Mesendoderm (in vitro differentiated cells): ENCODE results near the gene MMP14.

Source experiments
- DNase-seq: peaks from one replicate; pipeline ENCODE4 v3.0.0; 2013
- H2AK5ac ChIP-seq: 2 replicates; pipeline ENCODE4 v1.6.1; 2013; ENCODE audit warnings: low read length, inconsistent platforms
- H2BK120ac ChIP-seq: 2 replicates; pipeline ENCODE4 v1.6.1; 2013; ENCODE audit warnings: low read depth, mild to moderate bottlenecking, low read length, moderate library complexity, mixed read lengths
- H2BK15ac ChIP-seq: replicated peaks from 2 replicates; pipeline ENCODE4 v1.6.1; 2013; ENCODE audit warnings: low read depth, mild to moderate bottlenecking, moderate library complexity
- H2BK5ac ChIP-seq: 2 replicates; pipeline ENCODE4 v1.6.1; 2013; ENCODE audit warnings: low read length, inconsistent platforms
- H3K18ac ChIP-seq: 2 replicates; pipeline ENCODE4 v1.6.1; 2013; ENCODE audit warnings: mild to moderate bottlenecking, low read length, mixed read lengths
- H3K23ac ChIP-seq: one replicate; pipeline ENCODE4 v1.6.1; 2013; ENCODE audit warnings: low read length
- H3K27ac ChIP-seq: 2 replicates; pipeline ENCODE4 v1.5.1; 2013; ENCODE audit warnings: low read depth, mild to moderate bottlenecking, inconsistent platforms, low read length, moderate library complexity
- H3K27me3 ChIP-seq: 2 replicates; pipeline ENCODE4 v1.6.1; 2013; ENCODE audit warnings: low read length, control low read depth, mild to moderate bottlenecking, inconsistent platforms; ENCODE audit not compliant: insufficient read depth, poor library complexity
- H3K36me3 ChIP-seq: 2 replicates; pipeline ENCODE4 v1.6.1; 2013; ENCODE audit warnings: low read length, inconsistent platforms; ENCODE audit not compliant: control insufficient read depth, insufficient read depth
- H3K4ac ChIP-seq: one replicate; pipeline ENCODE4 v1.6.1; 2013; ENCODE audit warnings: low read depth, mild to moderate bottlenecking, low read length, moderate library complexity
- H3K4me1 ChIP-seq: 2 replicates; pipeline ENCODE4 v1.6.1; 2013; ENCODE audit warnings: low read depth, low read length, inconsistent platforms; ENCODE audit not compliant: control insufficient read depth
- H3K4me2 ChIP-seq: 2 replicates; pipeline ENCODE4 v1.6.1; 2013; ENCODE audit warnings: low read length
- H3K4me3 ChIP-seq: 2 replicates; pipeline ENCODE4 v1.5.1; 2013; ENCODE audit warnings: mild to moderate bottlenecking, low read length
- H3K56ac ChIP-seq: one replicate; pipeline ENCODE4 v1.6.1; 2013; ENCODE audit warnings: low read length
- H3K79me1 ChIP-seq: 2 replicates; pipeline ENCODE4 v1.6.1; 2013; ENCODE audit warnings: low read length, inconsistent platforms
- H3K79me2 ChIP-seq: 2 replicates; pipeline ENCODE4 v1.6.1; 2013; ENCODE audit warnings: mild to moderate bottlenecking, low read length; ENCODE audit not compliant: control insufficient read depth, insufficient read depth
- H3K9ac ChIP-seq: 2 replicates; pipeline ENCODE4 v1.6.1; 2013; ENCODE audit warnings: low read length, inconsistent platforms
- H4K5ac ChIP-seq: one replicate; pipeline ENCODE4 v1.6.1; 2013; ENCODE audit warnings: low read length
- H4K8ac ChIP-seq: one replicate; pipeline ENCODE4 v1.6.1; 2013; ENCODE audit warnings: low read depth, mild to moderate bottlenecking, control low read depth, low read length, moderate library complexity
- WGBS: extraction: QIAGEN DNeasy Blood & Tissue Kit; methylation state at CpG from one replicate; pipeline ENCODE4 v1.1.7; 2013; ENCODE audit warnings: low lambda C conversion rate, missing lambda C conversion rate; ENCODE audit not compliant: insufficient coverage; ENCODE audit errors: extremely low coverage; 5-methylcytosine and 5-hydroxymethylcytosine counted together

The MMP14 gene

GRCh38 chr14:22807432-22808087 lies 28.8 kb upstream of the MMP14 start:
- H3K79me2 ChIP-seq, result no peaks in the 10 kb centered on the region
- H2BK15ac ChIP-seq, result no peak overlapping the region
- no peak overlapping the region for H3K4me3 ChIP-seq
- no CpG with 5 or more reads among the region's 13 CpGs for WGBS
- DNase-seq, result peak; percentile 67
- H4K8ac ChIP-seq, result no peak overlapping the region
- no peak overlapping the region for H3K27ac ChIP-seq
- no peaks in the 10 kb centered on the region for H3K4me1 ChIP-seq
- peak overlapping the region; percentile 62 for H3K4ac ChIP-seq
- H2AK5ac ChIP-seq, result no peak overlapping the region
- H3K79me1 ChIP-seq, result no peaks in the 10 kb centered on the region
- H2BK120ac ChIP-seq, result no peak overlapping the region
- H3K9ac ChIP-seq, result no peak overlapping the region
- H2BK5ac ChIP-seq, result no peak overlapping the region
- no peaks in the 10 kb centered on the region for H3K27me3 ChIP-seq
- no peak overlapping the region for H3K4me2 ChIP-seq
- no peaks in the 10 kb centered on the region for H3K36me3 ChIP-seq
- peak overlapping the region; percentile 68 for H3K18ac ChIP-seq
- H3K23ac ChIP-seq, result no peak overlapping the region
- H4K5ac ChIP-seq, result no peak overlapping the region
- H3K56ac ChIP-seq, result no peak overlapping the region

- Histone ChIP-seq H3K4ac (no peak overlapping the region), H3K18ac (no peak overlapping the region), H2AK5ac (no peak overlapping the region), H3K4me3 (no peak overlapping the region), H4K8ac (no peak overlapping the region), H3K79me2 (no peaks in the 10 kb centered on the region), H3K4me1 (no peaks in the 10 kb centered on the region), H3K56ac (no peak overlapping the region), H3K36me3 (no peaks in the 10 kb centered on the region), H3K79me1 (no peaks in the 10 kb centered on the region), H3K27ac (no peak overlapping the region), H3K4me2 (no peak overlapping the region), H2BK5ac (no peak overlapping the region), H2BK120ac (no peak overlapping the region), H3K9ac (no peak overlapping the region), H3K27me3 (no peaks in the 10 kb centered on the region), H3K23ac (no peak overlapping the region), H2BK15ac (no peak overlapping the region), H4K5ac (no peak overlapping the region)
- WGBS, result no CpG with 5 or more reads among the region's 5 CpGs
- no peak for DNase-seq
Measured at GRCh38 chr14:22808388-22809209, 27.8 kb upstream of the MMP14 start.

GRCh38 chr14:22811722-22812121 lies 24.7 kb upstream of the MMP14 start:
- peaks cover 10% of the 10 kb centered on the region for H3K4me1 ChIP-seq
- WGBS, result no CpG with 5 or more reads among the region's 2 CpGs
- H2BK5ac ChIP-seq, result no peak overlapping the region
- no peaks in the 10 kb centered on the region for H3K27me3 ChIP-seq
- H2AK5ac ChIP-seq, result no peak overlapping the region
- H2BK120ac ChIP-seq, result no peak overlapping the region
- H4K5ac ChIP-seq, result no peak overlapping the region
- H4K8ac ChIP-seq, result no peak overlapping the region
- no peaks in the 10 kb centered on the region for H3K36me3 ChIP-seq
- no peaks in the 10 kb centered on the region for H3K79me1 ChIP-seq
- no peak overlapping the region for H3K18ac ChIP-seq
- no peaks in the 10 kb centered on the region for H3K79me2 ChIP-seq
- H3K27ac ChIP-seq, result no peak overlapping the region
- H3K4me2 ChIP-seq, result no peak overlapping the region
- H3K4ac ChIP-seq, result no peak overlapping the region
- H3K4me3 ChIP-seq, result no peak overlapping the region
- H3K23ac ChIP-seq, result no peak overlapping the region
- H2BK15ac ChIP-seq, result no peak overlapping the region
- H3K9ac ChIP-seq, result no peak overlapping the region
- no peak overlapping the region for H3K56ac ChIP-seq
- DNase-seq, result no peak

- no peak overlapping the region for H4K5ac ChIP-seq
- peak; percentile 45 for DNase-seq
- no peak overlapping the region for H2BK15ac ChIP-seq
- H3K27me3 ChIP-seq, result no peaks in the 10 kb centered on the region
- no peak overlapping the region for H4K8ac ChIP-seq
- H2BK120ac ChIP-seq, result no peak overlapping the region
- no peaks in the 10 kb centered on the region for H3K79me2 ChIP-seq
- peaks cover 10% of the 10 kb centered on the region for H3K4me1 ChIP-seq
- H3K56ac ChIP-seq, result no peak overlapping the region
- no peak overlapping the region for H3K4me3 ChIP-seq
- no peak overlapping the region for H2BK5ac ChIP-seq
- H3K79me1 ChIP-seq, result no peaks in the 10 kb centered on the region
- H2AK5ac ChIP-seq, result no peak overlapping the region
- H3K18ac ChIP-seq, result no peak overlapping the region
- H3K27ac ChIP-seq, result no peak overlapping the region
- WGBS, result no CpG with 5 or more reads among the region's 4 CpGs
- no peak overlapping the region for H3K9ac ChIP-seq
- H3K36me3 ChIP-seq, result no peaks in the 10 kb centered on the region
- no peak overlapping the region for H3K4ac ChIP-seq
- H3K23ac ChIP-seq, result no peak overlapping the region
- H3K4me2 ChIP-seq, result no peak overlapping the region
Measured at GRCh38 chr14:22812744-22813143, 23.6 kb upstream of the MMP14 start.

- Histone ChIP-seq H3K4me1 (peaks cover 10% of the 10 kb centered on the region), H3K27ac (no peak overlapping the region), H3K18ac (no peak overlapping the region), H2BK5ac (no peak overlapping the region), H2AK5ac (no peak overlapping the region), H3K4me3 (no peak overlapping the region), H4K5ac (no peak overlapping the region), H3K36me3 (no peaks in the 10 kb centered on the region), H3K4ac (no peak overlapping the region), H4K8ac (no peak overlapping the region), H3K27me3 (no peaks in the 10 kb centered on the region), H3K79me1 (no peaks in the 10 kb centered on the region), H3K4me2 (no peak overlapping the region), H3K79me2 (no peaks in the 10 kb centered on the region), H3K9ac (no peak overlapping the region), H2BK15ac (no peak overlapping the region), H3K23ac (no peak overlapping the region), H2BK120ac (no peak overlapping the region), H3K56ac (no peak overlapping the region)
- no peak for DNase-seq
- WGBS, result no CpG with 5 or more reads among the region's 9 CpGs
Measured at GRCh38 chr14:22813145-22813544, 23.2 kb upstream of the MMP14 start.
